Left kidney (tissue), 8 donors: ENCODE results near the gene NLRP8. TPM values are rescaled to one million over a fixed set of nuclear protein-coding genes. Genes with fewer than 3 reads are reported as not detected.
"Not testable (repeated sequence)": the region's sequence is repeated elsewhere in the genome, so short reads cannot be mapped to it uniquely, and the experiment has no call there.

Experiments used
- DNase-seq: peaks from one replicate; pipeline ENCODE4 v3.0.0-alpha.2; 2013
- long read RNA-seq, 8 donors: transcript quantifications; one replicate each; lab custom pipeline, GENCODE V29; 2026
- polyA plus RNA-seq: library from polyadenylated mRNA; unstranded; fragments of 120-200 nt; gene quantifications from one replicate; pipeline ENCODE4 v1.2.1, GENCODE V29; 2013; ENCODE audit not compliant: insufficient read length

NLRP8 gene
- 0.03 TPM for polyA plus RNA-seq
- long read RNA-seq, donor 1 = 0 reads
- long read RNA-seq, donor 2 = 0 reads
- long read RNA-seq, donor 3 = 0 reads
- long read RNA-seq, donor 4 = 0 reads
- long read RNA-seq, donor 5 = 0 reads
- long read RNA-seq, donor 6 = 0 reads
- long read RNA-seq, donor 7 = 0 reads
- long read RNA-seq, donor 8 = 0 reads

DNA sequence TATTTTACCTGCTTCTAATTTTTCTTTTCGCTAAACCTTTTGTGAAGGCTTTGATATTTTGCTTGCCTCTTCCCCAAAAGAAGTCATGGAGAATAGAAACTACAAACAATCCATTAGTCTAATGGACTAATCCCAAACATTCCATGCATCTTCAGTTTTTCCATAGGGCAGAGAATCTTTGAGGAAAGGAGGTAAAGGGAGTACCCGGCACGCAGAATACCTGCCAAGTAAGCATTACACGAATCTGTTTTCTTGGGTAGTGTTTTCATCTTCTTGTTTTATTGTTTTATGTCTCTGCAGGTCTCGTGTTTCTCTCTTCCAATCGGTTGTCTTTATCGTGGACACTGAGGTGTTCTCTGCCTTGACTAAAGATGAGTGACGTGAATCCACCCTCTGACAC is at the start of gene NLRP8:
TSS of gene NLRP8 (plus strand) at position 301 of the 400 bp plus-strand sequence.
- DNase-seq = no peak

DNA sequence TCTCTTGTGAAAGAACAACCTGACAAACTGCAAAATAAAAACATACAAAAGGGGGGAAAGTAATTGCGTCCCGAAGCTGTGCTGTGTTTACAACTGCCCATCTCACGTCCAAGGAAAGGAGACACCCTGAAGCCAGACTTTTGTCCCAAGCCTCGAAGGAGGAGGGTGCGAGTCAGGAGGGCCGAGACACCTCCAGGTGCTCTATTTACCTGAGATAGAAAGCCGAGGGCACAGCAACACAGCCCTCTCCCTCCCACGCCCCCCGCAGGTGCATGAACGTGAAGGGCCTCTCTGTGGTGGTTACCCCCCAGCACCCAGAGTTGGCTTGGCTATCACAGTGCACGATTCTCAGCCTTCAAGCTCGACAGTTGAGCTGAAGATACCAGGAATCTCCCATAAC is 48.7 kb upstream of the NLRP8 start:
- no peak for DNase-seq

DNA sequence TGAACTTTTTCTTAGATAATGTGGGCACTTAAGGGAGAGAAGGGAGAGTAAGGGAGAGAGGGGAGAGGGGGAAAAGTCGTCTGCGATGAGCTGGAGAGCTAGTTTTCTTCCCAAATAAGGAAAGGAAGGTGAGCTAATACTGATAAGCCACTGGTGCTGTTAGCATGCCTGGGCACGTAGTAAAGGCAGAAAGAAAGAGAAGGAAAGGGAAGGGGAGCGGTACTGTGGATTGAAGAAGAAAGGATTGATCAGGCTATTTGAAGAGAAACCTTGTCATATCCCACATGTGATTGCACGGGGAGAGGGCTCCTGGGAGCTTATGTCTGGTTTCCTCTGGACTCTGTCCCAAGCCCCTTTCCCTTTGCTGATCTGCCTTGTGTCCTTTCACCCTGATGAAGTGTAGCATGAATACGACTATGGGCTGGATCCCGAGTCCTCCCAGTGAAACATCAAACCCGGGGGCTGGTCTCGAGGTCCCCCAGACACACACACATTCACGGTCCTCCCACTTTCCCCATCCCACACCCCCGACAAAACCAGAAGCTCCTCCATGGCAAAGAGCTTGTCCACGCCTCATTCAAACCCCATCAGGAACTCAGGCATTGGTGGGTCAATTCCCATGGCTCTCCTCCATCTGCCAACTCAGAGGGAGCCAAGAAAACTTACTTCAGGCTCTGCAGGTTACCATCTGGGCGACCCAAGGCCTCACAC is 46.1 kb upstream of the NLRP8 start:
- DNase-seq = no peak

- no peak for DNase-seq
These were observed 45.4 kb upstream of the NLRP8 start for GRCh38 chr19:55902080-55902751.

GRCh38 chr19:55907286-55907685 is 40.3 kb upstream of the NLRP8 start:
- no peak for DNase-seq

GRCh38 chr19:55907746-55908145 is 39.9 kb upstream of the NLRP8 start:
- no peak for DNase-seq

DNA sequence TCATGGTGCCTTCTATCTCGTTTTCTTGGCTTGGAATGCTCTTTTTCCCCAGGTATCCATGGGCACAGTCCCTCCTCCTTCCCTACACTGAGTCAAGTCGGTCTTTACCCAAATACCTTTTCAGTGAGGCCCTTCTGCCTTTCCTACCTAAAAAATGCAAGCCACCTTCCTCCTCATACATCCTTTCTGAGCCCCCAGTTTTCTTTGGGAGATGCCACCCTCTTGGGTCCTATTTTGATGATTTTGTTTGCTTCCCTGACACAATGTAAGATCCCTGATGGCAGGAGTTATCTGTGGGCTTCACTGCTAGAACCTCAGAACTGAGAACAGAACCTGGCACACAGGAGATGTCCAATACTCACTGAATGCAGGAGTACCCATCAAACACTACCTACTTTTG is 37.8 kb upstream of the NLRP8 start:
- DNase-seq = no peak

GRCh38 chr19:55912916-55913315 is 34.7 kb upstream of the NLRP8 start:
- no peak for DNase-seq

DNA sequence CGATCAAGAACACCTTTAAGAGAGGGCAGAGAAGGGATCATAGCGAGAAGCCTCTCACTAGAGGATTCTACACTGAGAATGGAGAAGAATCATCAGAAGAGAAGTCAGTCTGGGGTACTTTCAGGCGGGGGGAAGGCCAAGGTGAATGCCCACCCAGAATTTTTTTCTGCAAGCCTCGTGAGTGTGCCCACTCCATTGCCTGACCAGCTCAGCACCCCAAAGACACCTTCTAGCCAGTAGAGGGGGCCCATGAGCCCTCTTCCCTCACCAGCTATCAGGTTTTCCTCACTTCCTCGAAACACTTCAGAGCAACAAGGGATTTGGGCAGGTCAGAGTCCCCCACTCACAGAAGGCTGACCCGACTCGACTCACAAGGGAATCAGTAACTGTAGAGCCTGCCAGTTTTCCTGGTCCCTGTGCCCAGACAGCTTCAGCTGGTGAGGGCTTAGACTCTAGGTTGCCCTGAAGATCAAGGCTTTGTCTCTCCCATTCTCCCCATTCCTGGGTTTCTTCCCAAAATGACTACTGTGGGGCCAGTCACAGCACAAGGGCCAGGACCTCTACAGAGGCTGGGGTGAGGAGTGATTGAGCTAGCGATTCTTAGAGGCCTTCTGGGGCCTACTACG is 33.9 kb upstream of the NLRP8 start:
- no peak for DNase-seq

DNA sequence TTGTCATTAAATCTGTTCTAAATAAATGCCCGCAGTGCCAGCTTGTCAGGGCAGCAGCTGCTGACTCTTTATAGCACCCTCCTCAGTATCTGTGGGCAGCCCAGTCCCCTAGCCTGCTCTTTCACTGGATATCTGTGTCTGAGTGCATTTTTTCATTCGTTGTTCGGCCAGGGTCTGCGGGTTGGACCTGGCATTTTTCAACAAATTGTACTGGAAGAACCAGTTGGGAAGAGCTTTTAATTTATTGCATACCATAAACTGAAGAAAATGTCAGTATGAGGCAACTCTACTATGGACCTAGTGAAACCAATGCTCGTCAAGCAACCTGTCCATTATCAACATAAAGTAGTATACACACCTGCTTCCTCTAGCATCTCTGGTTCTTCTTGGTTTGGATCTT is 24.1 kb upstream of the NLRP8 start:
- no peak for DNase-seq

DNA sequence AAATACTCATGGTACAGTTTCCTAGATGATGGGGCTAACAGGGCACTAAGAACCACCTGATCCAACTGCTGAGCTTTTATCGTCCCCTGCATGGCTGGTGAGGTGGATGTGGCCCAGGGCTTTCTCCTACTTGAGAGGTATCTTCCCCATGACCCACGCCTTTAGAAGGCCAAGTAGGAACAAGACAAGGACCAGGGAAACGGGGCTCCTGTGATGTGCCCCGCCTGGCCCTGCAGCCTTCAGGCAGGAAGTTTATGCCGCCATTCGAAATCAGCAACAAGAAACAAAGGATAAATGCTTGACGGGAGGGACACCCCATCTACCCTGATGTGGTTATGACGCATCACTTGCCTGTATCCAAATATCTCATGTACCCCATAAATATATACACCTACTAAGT is 19.6 kb upstream of the NLRP8 start:
- no peak for DNase-seq

DNA sequence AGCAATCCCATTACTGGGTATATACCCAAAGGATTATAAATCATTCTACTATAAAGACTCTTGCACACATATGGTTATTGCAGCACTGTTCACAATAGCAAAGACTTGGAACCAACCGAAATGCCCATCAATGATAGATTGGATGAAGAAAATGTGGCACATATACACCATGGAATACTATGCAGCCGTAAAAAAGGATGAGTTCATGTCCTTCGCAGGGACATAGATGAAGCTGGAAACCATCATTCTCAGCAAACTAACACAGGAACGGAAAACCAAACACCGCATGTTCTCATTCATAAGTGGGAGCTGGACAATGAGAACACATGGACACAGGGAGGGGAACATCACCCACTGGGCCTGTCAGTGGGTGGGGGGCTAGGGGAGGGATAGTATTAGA is 18.4 kb upstream of the NLRP8 start:
- DNase-seq = not testable (repeated sequence)

- no peak for DNase-seq
These were observed 16.6 kb upstream of the NLRP8 start for GRCh38 chr19:55930996-55931515.

DNA sequence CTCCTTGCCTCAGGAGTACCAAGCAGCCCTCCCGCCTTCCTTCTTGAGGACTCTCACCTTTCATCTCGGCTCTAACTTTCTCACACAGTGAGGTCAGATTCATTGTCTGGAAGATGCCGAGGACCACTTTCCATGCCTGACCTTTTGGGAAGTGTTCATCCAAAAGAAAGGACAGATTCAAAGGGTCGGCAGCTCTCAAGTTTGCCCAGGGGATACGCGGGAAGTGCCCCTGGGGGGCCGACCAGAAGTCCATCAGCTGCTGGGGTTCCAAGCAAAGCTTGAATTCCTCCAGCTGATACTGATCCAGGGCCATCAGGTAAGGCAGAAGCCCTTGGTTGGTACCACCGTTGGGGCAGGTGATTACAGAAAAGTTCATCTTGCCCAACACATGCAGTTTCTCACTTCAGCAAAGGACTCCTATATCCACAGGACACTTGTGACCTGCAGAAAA is 15.7 kb upstream of the NLRP8 start, which contains the start of gene NLRP13:
TSS of gene NLRP13 (minus strand) at position 401 of the 451 bp plus-strand sequence. CDS start at position 376, 25 bp downstream.
- no peak for DNase-seq

- DNase-seq = no peak
These were observed 12.4 kb upstream of the NLRP8 start for GRCh38 chr19:55935206-55935605.

GRCh38 chr19:55939206-55939605 is 8.4 kb upstream of the NLRP8 start:
- DNase-seq = no peak

DNA sequence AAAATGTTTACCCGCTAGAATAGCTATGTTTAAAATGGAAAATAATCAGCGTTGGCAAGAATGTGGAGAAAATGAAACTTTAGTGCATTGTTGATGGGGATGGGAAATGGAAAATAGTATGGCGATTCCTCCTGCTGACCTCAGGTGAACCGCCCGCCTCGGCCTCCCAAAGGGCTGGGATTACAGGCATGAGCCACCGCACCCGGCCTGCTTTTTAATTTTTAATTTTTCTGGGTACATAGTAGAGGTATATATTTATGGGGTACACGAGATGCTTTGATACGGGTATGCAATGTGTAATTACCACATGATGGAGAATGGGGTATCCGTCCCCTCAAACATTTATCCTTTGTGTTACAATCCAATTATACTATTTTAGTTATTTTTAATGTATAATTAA is 7.3 kb upstream of the NLRP8 start:
- DNase-seq = no peak

DNA sequence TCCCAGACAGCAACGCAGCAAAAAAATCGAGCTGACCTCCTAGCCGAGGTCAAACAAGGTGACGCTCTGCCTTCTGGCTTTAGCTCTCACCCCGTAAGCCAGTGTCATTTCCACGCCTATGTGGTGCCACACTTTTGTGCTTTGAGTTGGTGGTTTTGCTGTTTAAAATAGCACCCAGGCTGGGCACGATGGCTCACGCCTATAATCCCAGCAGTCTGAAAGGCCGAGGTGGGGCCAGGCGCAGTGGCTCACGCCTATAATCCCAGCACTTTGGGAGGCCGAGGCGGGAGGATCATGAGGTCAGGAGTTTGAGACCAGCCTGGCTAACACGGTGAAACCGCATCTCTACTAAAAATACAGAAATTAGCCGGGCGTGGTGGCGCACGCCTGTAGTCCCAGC is 2.9 kb downstream of the NLRP8 start:
- not testable (repeated sequence) for DNase-seq

DNA sequence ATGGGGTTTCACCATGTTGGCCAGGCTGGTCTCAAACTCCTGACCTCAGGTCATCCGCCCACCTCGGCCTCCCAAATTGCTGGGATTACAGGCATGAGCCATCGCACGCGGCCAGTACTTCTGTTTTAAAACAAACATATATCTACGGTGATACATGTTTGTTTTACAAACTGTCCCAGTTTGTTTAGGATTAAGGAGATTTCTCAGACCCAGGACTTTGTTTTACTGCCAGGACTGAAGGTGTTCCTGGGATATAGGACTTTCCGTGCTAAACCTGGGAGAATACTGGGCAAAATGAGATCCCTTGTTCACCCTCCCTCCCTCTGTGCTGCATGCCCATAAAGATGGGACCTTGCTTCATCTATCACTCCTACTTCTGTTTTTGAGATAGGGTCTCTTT is 8.8 kb downstream of the NLRP8 start:
- DNase-seq = no peak

GRCh38 chr19:55958356-55958755 is 10.7 kb downstream of the NLRP8 start:
- no peak for DNase-seq

DNA sequence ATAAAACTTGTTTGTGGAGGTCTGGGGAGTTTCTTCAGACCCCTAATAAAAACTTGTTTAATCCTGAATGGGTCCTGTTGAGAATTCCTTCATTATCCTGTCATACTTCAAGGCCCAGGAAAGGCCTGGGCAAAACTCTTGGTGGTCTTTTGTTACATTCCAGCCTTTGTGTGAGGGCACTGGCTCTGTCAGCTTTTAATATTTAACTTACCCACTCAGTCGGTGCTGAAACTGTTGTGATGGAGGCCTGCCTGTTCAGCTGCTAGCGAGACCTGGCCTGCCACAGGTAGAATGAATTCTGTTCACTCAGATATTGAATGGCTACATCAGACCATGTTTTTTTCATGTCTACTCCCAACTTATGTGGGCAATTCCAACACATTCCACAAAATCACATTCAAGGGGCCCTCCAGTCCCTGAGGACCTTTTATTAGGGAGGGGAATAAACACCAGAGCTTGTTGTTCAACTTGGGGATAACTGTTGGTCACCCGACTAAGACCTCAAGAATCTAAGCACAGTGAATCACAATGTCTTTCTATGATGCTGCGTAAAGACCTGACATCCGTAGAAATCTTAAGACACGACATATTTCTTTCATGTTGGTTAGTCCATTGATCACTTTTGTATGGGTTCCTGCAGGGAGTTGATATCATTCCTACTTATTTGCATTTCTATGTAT is 12.5 kb downstream of the NLRP8 start:
- peak; percentile 5 for DNase-seq

DNA sequence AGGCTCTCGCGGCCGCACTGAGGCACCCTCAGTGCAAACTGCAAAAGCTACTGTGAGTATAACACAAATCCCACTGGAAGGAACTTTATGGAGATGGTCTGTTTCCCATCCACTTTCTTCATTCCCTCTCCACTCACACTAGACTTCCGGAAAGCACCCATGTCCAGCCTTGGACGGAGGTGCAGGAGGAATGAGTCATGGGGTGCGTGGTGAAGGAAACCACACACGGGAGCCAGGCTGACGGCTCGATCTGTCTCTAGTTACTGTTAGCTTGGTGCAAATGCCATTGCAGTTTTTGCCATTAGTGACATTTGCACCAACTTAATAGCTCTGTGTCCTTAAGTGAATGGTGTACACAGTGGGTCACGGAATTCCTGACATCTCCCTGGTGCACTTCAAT is 14.6 kb downstream of the NLRP8 start:
- no peak for DNase-seq
